Breast epithelium (tissue), 4 donors: Measurements from ENCODE around the gene WNT7B. TPM values are rescaled to one million over a fixed set of nuclear protein-coding genes. Genes with fewer than 3 reads are reported as not detected.

Experiments used
- DNase-seq, 2 donors: peaks; one replicate each; pipeline ENCODE4 v3.0.0-alpha.2; 2019; ENCODE audit warnings: low spot score in 2 of 2
- H3K27ac ChIP-seq, 2 donors: fragments of 200-600 bp; sonication (generic) in 1 of 2; one replicate each; pipeline ENCODE4 v1.5.1; 2016 to 2019; ENCODE audit warnings: mild to moderate bottlenecking in 1 of 2
- H3K27me3 ChIP-seq, 2 donors: fragments of 200-600 bp; sonication (generic) in 1 of 2; one replicate each; pipeline versions ENCODE4 v1.5.1 to v1.6.0; 2017 to 2019; ENCODE audit warnings: control low read depth in 1 of 2, mild to moderate bottlenecking in 1 of 2
- H3K36me3 ChIP-seq: fragments of 200-600 bp; one replicate; pipeline ENCODE4 v1.5.1; 2019
- H3K4me1 ChIP-seq, 2 donors: fragments of 200-600 bp; sonication (generic); one replicate each; pipeline ENCODE4 v1.5.1; 2016 to 2019; ENCODE audit warnings: control low read depth in 1 of 2
- H3K4me3 ChIP-seq, 3 donors: fragments of 200-600 bp; sonication (generic); 1 replicate in 2 of 3; 2 replicates in 1 of 3; pipeline ENCODE4 v1.5.1; 2016 to 2019; ENCODE audit warnings: mild to moderate bottlenecking in 3 of 3, moderate library complexity in 2 of 3
- H3K9me3 ChIP-seq, 2 donors: fragments of 200-600 bp; sonication (generic) in 1 of 2; one replicate each; pipeline ENCODE4 v1.5.1; 2016 to 2019; ENCODE audit warnings: control low read depth in 1 of 2
- POLR2A ChIP-seq: fragments of 450-650 bp; IDR thresholded peaks from one replicate; pipeline ENCODE4 v1.6.1; 2016; ENCODE audit warnings: antibody characterized with exemption, mild to moderate bottlenecking, moderate library complexity
- POLR2AphosphoS5 ChIP-seq, 3 donors: sonication (generic); formaldehyde crosslinking; IDR thresholded peaks; one replicate each; pipeline ENCODE4 v1.6.1; 2017; ENCODE audit warnings: antibody characterized with exemption in 3 of 3
- intact Hi-C: fragments of 100-400 bp; cut with DNase I; formaldehyde crosslinking; loops from one replicate; pipeline ENCODE4 v1.15.1; 2023; ENCODE audit warnings: low total_unique reads
- total RNA-seq, 3 donors: library from RNA; depleted of rRNA; stranded (reverse); fragments of >200 nt; gene quantifications; one replicate each; pipeline ENCODE4 v1.1.0, GENCODE V29; 2016
- TF ChIP-seq, protein P1 (sequence below), 3 donors: fragments of 450-650 bp; IDR thresholded peaks; one replicate each; pipeline ENCODE4 v1.5.1; 2016 to 2017; ENCODE audit warnings: antibody characterized with exemption in 3 of 3, mild to moderate bottlenecking in 3 of 3, moderate library complexity in 3 of 3

Gene WNT7B
- total RNA-seq, 3 donors from 2014 or later, result 2.2 to 2.9 TPM; not detected in 1

DNA sequence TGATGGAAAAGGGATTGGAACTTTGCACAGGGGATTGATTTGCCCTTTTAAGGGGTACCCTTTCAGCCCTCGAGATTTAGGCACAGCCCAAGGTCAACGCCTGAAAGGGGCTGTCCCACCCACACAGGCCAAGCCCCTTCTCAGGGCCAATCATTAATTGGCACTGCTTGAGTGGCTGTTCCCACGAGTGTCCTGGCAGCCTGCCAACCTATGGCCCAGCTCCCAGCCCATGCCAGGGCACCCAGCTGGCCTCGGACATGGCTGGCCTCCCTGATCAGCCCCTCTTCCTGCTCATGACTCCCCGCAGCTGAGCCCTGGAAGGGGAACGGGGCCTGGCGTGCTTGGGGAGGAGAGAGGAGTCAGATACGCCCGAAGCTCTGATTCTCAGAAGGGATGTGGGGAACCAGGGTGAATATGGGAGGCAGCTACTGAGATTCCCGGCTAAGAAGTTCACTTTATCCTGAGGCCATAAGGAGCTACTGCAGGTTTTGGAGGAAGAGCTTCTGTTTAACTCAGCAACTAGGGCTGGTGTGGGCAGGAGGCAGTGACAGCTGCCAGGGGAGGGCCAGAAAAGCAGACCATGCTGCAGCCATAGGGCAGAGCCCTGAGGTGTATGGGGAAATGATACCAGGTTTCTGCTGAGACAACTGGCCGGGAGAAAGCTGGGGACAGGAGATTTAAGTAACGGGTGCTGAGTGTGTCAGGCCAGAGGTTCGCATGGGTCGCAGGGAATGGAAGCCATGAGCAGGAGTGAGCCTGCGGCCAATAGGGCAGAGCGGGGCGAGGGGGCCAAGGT lies 30.0 kb downstream of the WNT7B start:
- no peaks in the 10 kb centered on the region for H3K27me3 ChIP-seq
- H3K4me3 ChIP-seq, result no peak overlapping the region
- no peaks in the 10 kb centered on the region for H3K4me1 ChIP-seq
- no peak for DNase-seq
- no peaks in the 10 kb centered on the region for H3K9me3 ChIP-seq
- H3K27ac ChIP-seq, result no peak overlapping the region
- intact Hi-C loops, result no loop called here
- H3K36me3 ChIP-seq, result no peaks in the 10 kb centered on the region
- TF ChIP-seq POLR2A (no peak), POLR2AphosphoS5 (IDR thresholded peaks at IDR 0.05) (no peak)
- TF ChIP-seq, protein P1, sequence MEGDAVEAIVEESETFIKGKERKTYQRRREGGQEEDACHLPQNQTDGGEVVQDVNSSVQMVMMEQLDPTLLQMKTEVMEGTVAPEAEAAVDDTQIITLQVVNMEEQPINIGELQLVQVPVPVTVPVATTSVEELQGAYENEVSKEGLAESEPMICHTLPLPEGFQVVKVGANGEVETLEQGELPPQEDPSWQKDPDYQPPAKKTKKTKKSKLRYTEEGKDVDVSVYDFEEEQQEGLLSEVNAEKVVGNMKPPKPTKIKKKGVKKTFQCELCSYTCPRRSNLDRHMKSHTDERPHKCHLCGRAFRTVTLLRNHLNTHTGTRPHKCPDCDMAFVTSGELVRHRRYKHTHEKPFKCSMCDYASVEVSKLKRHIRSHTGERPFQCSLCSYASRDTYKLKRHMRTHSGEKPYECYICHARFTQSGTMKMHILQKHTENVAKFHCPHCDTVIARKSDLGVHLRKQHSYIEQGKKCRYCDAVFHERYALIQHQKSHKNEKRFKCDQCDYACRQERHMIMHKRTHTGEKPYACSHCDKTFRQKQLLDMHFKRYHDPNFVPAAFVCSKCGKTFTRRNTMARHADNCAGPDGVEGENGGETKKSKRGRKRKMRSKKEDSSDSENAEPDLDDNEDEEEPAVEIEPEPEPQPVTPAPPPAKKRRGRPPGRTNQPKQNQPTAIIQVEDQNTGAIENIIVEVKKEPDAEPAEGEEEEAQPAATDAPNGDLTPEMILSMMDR (IDR thresholded peaks at IDR 0.05), result no peak

DNA sequence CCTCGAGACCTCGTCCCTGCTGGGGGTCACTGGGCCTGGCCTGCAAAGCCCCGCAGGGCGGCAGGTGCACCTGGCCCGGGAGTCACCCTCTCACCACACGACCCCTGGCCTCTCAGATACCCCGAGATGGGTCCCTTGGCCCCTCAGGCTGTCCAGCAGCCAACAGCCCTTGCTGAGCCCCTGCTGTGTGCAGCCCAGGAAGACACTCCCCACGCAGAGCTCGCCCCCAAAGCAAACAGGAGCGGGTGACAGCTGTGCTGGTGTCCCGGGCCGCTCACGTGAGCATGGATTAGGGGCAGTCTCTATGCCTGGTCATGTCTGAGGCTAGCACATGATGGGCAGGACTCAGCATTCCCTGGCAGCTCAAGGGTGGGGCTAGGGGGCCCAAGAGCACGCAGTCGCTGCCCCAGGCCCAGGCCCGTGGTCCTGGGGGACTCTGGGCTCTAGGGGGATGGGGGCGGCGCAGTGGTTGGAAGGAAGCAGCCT lies 31.3 kb downstream of the WNT7B start:
- no peaks in the 10 kb centered on the region for H3K9me3 ChIP-seq
- no peaks in the 10 kb centered on the region for H3K36me3 ChIP-seq
- TF ChIP-seq, protein P1 (IDR thresholded peaks at IDR 0.05), result no peak
- no peak for TF ChIP-seq POLR2AphosphoS5 (IDR thresholded peaks at IDR 0.05)
- no peak for TF ChIP-seq POLR2A
- intact Hi-C loops, result no loop called here
- H3K4me3 ChIP-seq, result no peak overlapping the region
- no peaks in the 10 kb centered on the region for H3K4me1 ChIP-seq
- H3K27ac ChIP-seq, result no peak overlapping the region
- no peak for DNase-seq
- H3K27me3 ChIP-seq, result no peaks in the 10 kb centered on the region

GRCh38 chr22:45942787-45943493 lies 34.0 kb downstream of the WNT7B start:
- intact Hi-C loops, result no loop called here
- TF ChIP-seq POLR2AphosphoS5 (IDR thresholded peaks at IDR 0.05) (no peak), POLR2A (no peak)
- TF ChIP-seq, protein P1 (IDR thresholded peaks at IDR 0.05), result no peak
- no peak overlapping the region for H3K27ac ChIP-seq

DNA sequence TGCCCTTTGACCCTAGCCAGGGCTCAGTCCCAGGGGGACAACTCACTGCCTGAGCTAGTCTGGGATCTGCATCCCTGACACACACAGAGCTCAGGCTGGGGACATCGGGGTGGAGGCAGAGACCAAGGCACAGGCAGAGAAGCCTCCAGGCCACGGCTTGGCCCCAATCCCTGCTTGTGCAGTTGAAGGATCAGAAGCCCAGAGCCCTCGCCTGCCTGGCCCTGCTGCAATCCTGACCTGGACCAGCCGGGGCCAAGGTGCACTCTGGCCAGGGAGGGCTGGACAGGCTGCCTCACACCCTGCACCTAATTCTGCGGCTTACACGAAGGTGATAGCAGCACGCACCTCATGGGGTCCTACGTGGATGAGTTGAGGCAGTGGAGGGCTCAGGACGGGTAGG lies 34.6 kb downstream of the WNT7B start:
- H3K27me3 ChIP-seq, result no peaks in the 10 kb centered on the region
- intact Hi-C loops, result no loop called here

More at GRCh38 chr22:45942787-45943493, 34.0 kb downstream of the WNT7B start:
- H3K9me3 ChIP-seq, result no peaks in the 10 kb centered on the region
- no peak overlapping the region for H3K4me3 ChIP-seq
- H3K27me3 ChIP-seq, result no peaks in the 10 kb centered on the region
- no peak for DNase-seq
- no peaks in the 10 kb centered on the region for H3K4me1 ChIP-seq
- H3K36me3 ChIP-seq, result no peaks in the 10 kb centered on the region

More for the DNA sequence above, 34.6 kb downstream of the WNT7B start:
- Histone ChIP-seq H3K9me3 (no peaks in the 10 kb centered on the region), H3K36me3 (no peaks in the 10 kb centered on the region), H3K4me1 (no peaks in the 10 kb centered on the region), H3K4me3 (no peak overlapping the region), H3K27ac (no peak overlapping the region)
- no peak for DNase-seq
- TF ChIP-seq POLR2AphosphoS5 (IDR thresholded peaks at IDR 0.05) (no peak), POLR2A (no peak)
- TF ChIP-seq, protein P1 (IDR thresholded peaks at IDR 0.05), result no peak
